HEK293 (cell line): ENCODE results near the gene KIAA0513.

Experiments
- CTCF ChIA-PET: fragments of 350-600 bp; formaldehyde crosslinking; extraction: SDS; loops from one replicate; lab custom pipeline; 2021; ENCODE audit warnings: antibody characterized with exemption; lab: Yijun Ruan, JAX
- POLR2A ChIA-PET: fragments of 300-600 bp; formaldehyde crosslinking; extraction: SDS; loops from one replicate; lab custom pipeline; 2020; ENCODE audit warnings: antibody characterized with exemption, inconsistent platforms; lab: Yijun Ruan, JAX
- H3K27ac ChIP-seq: fragments of 200-500 bp; sonication (Bioruptor generic); 2 replicates; pipeline ENCODE4 v1.5.1; 2014; ENCODE audit warnings: low read depth, low read length, control low read depth, inconsistent platforms; ENCODE audit errors: extremely low read depth
- H3K36me3 ChIP-seq, 2 experiments: fragments of 200-500 bp in 1 of 2; sonication (Bioruptor generic) in 1 of 2; 1 replicate in 1 of 2; 2 replicates in 1 of 2; pipeline ENCODE4 v1.5.1; 2014 to 2017; ENCODE audit warnings: inconsistent platforms in 2 of 2, low read length in 2 of 2; ENCODE audit not compliant: control insufficient read depth in 2 of 2, insufficient read depth in 1 of 2
- H3K4me1 ChIP-seq: fragments of 200-500 bp; sonication (Bioruptor generic); 2 replicates; pipeline ENCODE4 v1.5.1; 2014; ENCODE audit warnings: mild to moderate bottlenecking, low read length, inconsistent platforms; ENCODE audit not compliant: control insufficient read depth, insufficient read depth
- H3K4me3 ChIP-seq: 2 replicates; pipeline ENCODE4 v1.5.1; 2011; ENCODE audit warnings: low read depth, mild to moderate bottlenecking, control low read depth, low read length, moderate library complexity
- H3K9me3 ChIP-seq: fragments of 200-500 bp; sonication (Bioruptor generic); 2 replicates; pipeline ENCODE4 v1.5.1; 2014; ENCODE audit warnings: low read depth, low read length, inconsistent platforms; ENCODE audit not compliant: control insufficient read depth, insufficient read depth
- BCL11A ChIP-seq: fragments of 450-650 bp; formaldehyde crosslinking; IDR thresholded peaks from 2 replicates; pipeline ENCODE4 v1.5.1; 2016; ENCODE audit warnings: low read depth, missing biosample characterization, missing genetic modification characterization
- EGR2 ChIP-seq: fragments of 450-650 bp; formaldehyde crosslinking; IDR thresholded peaks from 2 replicates; pipeline ENCODE4 v1.5.1; 2016; ENCODE audit warnings: low read depth, missing biosample characterization, missing genetic modification characterization
- GLIS2 ChIP-seq: fragments of 450-650 bp; formaldehyde crosslinking; IDR thresholded peaks from 2 replicates; pipeline ENCODE4 v1.5.1; 2016; ENCODE audit warnings: missing biosample characterization, missing genetic modification characterization
- SP7 ChIP-seq: fragments of 450-650 bp; formaldehyde crosslinking; IDR thresholded peaks from 2 replicates; pipeline ENCODE4 v1.5.1; 2016; ENCODE audit warnings: missing biosample characterization, missing genetic modification characterization
- YY2 ChIP-seq: fragments of 450-650 bp; formaldehyde crosslinking; IDR thresholded peaks from 2 replicates; pipeline ENCODE4 v1.5.1; 2016; ENCODE audit warnings: missing biosample characterization, missing genetic modification characterization
- ZBTB21 ChIP-seq: fragments of 450-650 bp; formaldehyde crosslinking; IDR thresholded peaks from 2 replicates; pipeline ENCODE4 v1.5.1; 2017; ENCODE audit warnings: missing biosample characterization, missing genetic modification characterization
- ZBTB7A ChIP-seq: fragments of 450-650 bp; formaldehyde crosslinking; IDR thresholded peaks from 2 replicates; pipeline ENCODE4 v1.5.1; 2016; ENCODE audit warnings: low read depth, missing biosample characterization, missing genetic modification characterization
- ZFP37 ChIP-seq: fragments of 450-650 bp; formaldehyde crosslinking; IDR thresholded peaks from 2 replicates; pipeline ENCODE4 v1.5.1; 2016; ENCODE audit warnings: missing biosample characterization, missing genetic modification characterization
- ZNF174 ChIP-seq: fragments of 450-650 bp; formaldehyde crosslinking; IDR thresholded peaks from 2 replicates; pipeline ENCODE4 v1.5.0; 2017; ENCODE audit warnings: missing biosample characterization, mild to moderate bottlenecking, missing genetic modification characterization
- ZNF184 ChIP-seq: fragments of 450-650 bp; IDR thresholded peaks from 2 replicates; pipeline ENCODE4 v1.5.1; 2018; ENCODE audit warnings: missing biosample characterization, mild to moderate bottlenecking, missing genetic modification characterization
- ZNF19 ChIP-seq: fragments of 450-650 bp; formaldehyde crosslinking; IDR thresholded peaks from 2 replicates; pipeline ENCODE4; 2016; ENCODE audit warnings: missing biosample characterization, missing genetic modification characterization, low read depth
- ZNF2 ChIP-seq: fragments of 450-650 bp; formaldehyde crosslinking; IDR thresholded peaks from 2 replicates; pipeline ENCODE4 v1.5.1; 2016; ENCODE audit warnings: missing biosample characterization, missing genetic modification characterization
- ZNF426 ChIP-seq: fragments of 450-650 bp; formaldehyde crosslinking; IDR thresholded peaks from 2 replicates; pipeline ENCODE4 v1.5.1; 2017; ENCODE audit warnings: missing biosample characterization, missing genetic modification characterization, mild to moderate bottlenecking, inconsistent platforms, moderate library complexity
- ZNF473 ChIP-seq: fragments of 450-650 bp; formaldehyde crosslinking; IDR thresholded peaks from 2 replicates; pipeline ENCODE4 v1.5.1; 2017; ENCODE audit warnings: missing biosample characterization, missing genetic modification characterization
- ZNF530 ChIP-seq: fragments of 450-650 bp; formaldehyde crosslinking; IDR thresholded peaks from 2 replicates; pipeline ENCODE4 v1.5.1; 2016; ENCODE audit warnings: low read depth, missing biosample characterization, missing genetic modification characterization
- ZNF544 ChIP-seq: fragments of 450-650 bp; formaldehyde crosslinking; IDR thresholded peaks from 2 replicates; pipeline ENCODE4 v1.5.0; 2017; ENCODE audit warnings: missing biosample characterization, missing genetic modification characterization
- ZNF548 ChIP-seq: fragments of 450-650 bp; formaldehyde crosslinking; IDR thresholded peaks from 2 replicates; pipeline ENCODE4 v1.5.1; 2016; ENCODE audit warnings: missing biosample characterization, missing genetic modification characterization
- ZNF560 ChIP-seq: fragments of 450-650 bp; formaldehyde crosslinking; IDR thresholded peaks from 2 replicates; pipeline ENCODE4 v1.5.1; 2017; ENCODE audit warnings: missing biosample characterization, missing genetic modification characterization, borderline replicate concordance
- ZNF670 ChIP-seq: fragments of 450-650 bp; formaldehyde crosslinking; IDR thresholded peaks from 2 replicates; pipeline ENCODE4 v1.5.1; 2016; ENCODE audit warnings: missing biosample characterization, missing genetic modification characterization, low read depth
- ZNF776 ChIP-seq: fragments of 450-650 bp; formaldehyde crosslinking; IDR thresholded peaks from 2 replicates; pipeline ENCODE4 v1.5.0; 2017; ENCODE audit warnings: missing biosample characterization, missing genetic modification characterization, borderline replicate concordance
- ZSCAN23 ChIP-seq: fragments of 450-650 bp; formaldehyde crosslinking; IDR thresholded peaks from 2 replicates; pipeline ENCODE4 v1.5.1; 2016; ENCODE audit warnings: missing biosample characterization, missing genetic modification characterization
- TF ChIP-seq, protein P1 (sequence below): fragments of 450-650 bp; formaldehyde crosslinking; IDR thresholded peaks from 2 replicates; pipeline ENCODE4 v1.5.1; 2016; ENCODE audit warnings: missing biosample characterization, missing genetic modification characterization
- TF ChIP-seq, protein P2 (sequence below): fragments of 450-650 bp; formaldehyde crosslinking; IDR thresholded peaks from 2 replicates; pipeline ENCODE4 v1.5.1; 2017; ENCODE audit warnings: missing biosample characterization, missing genetic modification characterization
- TF ChIP-seq, protein P3 (sequence below): fragments of 450-650 bp; formaldehyde crosslinking; IDR thresholded peaks from 2 replicates; pipeline ENCODE4 v1.5.1; 2016; ENCODE audit warnings: missing biosample characterization, missing genetic modification characterization

KIAA0513 gene

DNA sequence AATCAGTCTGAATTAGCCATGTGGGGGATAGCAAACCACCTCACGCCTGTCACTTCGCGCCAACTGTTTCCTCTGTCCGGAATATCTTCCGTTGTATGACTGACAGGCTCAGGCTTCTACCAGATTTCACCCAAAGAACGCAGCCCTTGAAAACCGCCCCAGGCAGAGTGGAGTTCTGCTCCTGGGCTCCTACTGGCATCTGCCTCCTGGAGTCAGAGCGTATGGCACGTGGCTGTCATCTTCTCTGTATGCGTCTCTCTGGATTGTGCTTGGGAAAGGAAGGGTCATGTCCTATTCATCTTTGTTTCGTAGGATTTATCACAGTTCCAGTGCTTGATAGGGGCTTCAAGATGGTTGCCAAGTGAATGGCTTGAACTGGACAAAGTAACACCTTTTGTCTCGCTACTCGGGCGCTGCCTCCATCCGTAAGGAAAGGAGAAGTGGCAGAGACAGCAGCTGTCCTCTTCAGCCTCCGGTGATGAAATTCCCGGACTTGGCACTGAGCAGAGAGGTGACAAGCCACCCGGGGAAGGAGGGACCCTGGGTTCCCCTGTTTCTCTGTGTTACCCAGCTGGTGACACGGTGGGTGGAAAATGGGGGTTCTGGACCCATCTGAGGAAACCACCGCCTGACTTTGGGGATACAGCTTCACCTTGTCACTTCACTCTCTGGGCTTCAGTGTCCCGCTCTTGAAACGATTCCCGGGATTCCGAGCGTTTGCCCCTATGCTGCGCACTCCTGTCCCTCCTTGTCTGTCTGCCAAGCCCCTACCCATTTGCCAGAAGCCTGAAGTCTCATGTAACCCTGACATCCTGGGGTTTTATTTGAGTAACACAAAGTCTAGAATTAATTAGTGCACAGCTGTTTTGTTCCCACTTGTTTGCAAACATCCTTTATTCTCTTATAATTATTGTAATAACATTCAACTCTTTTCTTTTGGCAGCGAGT is 13.9 kb downstream of the KIAA0513 start:
- H3K27ac ChIP-seq, result no peak overlapping the region
- POLR2A ChIA-PET, result no interaction called here
- no peak for TF ChIP-seq ZNF560
- CTCF ChIA-PET, result interaction anchor here (1.1 kb wide), 1 partner anchor 16 kb away, joined by 4 read pairs; no protein-coding TSS in a partner anchor
- H3K4me3 ChIP-seq, result no peak overlapping the region
- H3K9me3 ChIP-seq, result no peaks in the 10 kb centered on the region
- H3K4me1 ChIP-seq, result peaks cover 3% of the 10 kb centered on the region; the same call in 1 of the 2 replicates
- H3K36me3 ChIP-seq, result no peaks in the 10 kb centered on the region

DNA sequence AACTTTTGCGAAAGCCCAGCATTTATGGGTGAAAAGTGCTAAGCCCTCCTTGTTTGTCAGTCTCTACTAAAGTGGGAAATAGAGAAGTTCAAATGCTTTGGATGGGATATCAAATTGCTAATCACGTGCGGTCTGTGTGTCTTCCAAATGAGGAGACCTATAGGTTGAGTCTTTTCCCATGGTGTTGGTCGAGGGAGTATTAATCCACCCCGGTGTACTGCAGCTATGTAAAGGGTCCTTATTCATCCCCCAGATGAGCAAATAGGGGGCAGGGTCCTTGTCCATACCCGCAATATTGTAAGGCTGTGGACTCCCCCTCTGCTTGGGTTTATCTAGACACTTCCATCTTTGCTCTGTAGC is 14.6 kb downstream of the KIAA0513 start:
- no peaks in the 10 kb centered on the region for H3K9me3 ChIP-seq
- ChIA-PET CTCF (interaction anchor here (1.1 kb wide), 1 partner anchor 15 kb away, joined by 4 read pairs; no protein-coding TSS in a partner anchor), POLR2A (no interaction called here)
- TF ChIP-seq, protein P1, sequence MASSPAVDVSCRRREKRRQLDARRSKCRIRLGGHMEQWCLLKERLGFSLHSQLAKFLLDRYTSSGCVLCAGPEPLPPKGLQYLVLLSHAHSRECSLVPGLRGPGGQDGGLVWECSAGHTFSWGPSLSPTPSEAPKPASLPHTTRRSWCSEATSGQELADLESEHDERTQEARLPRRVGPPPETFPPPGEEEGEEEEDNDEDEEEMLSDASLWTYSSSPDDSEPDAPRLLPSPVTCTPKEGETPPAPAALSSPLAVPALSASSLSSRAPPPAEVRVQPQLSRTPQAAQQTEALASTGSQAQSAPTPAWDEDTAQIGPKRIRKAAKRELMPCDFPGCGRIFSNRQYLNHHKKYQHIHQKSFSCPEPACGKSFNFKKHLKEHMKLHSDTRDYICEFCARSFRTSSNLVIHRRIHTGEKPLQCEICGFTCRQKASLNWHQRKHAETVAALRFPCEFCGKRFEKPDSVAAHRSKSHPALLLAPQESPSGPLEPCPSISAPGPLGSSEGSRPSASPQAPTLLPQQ (tag by site-specific recombination), result peak; percentile 44; the same call in 1 of the 2 replicates
- TF ChIP-seq ZNF670 (tag by site-specific recombination), result no peak
- H3K4me3 ChIP-seq, result no peak overlapping the region
- peaks cover 1% of the 10 kb centered on the region; the same call in 1 of the 2 replicates for H3K4me1 ChIP-seq
- H3K36me3 ChIP-seq, result no peaks in the 10 kb centered on the region
- H3K27ac ChIP-seq, result no peak overlapping the region

DNA sequence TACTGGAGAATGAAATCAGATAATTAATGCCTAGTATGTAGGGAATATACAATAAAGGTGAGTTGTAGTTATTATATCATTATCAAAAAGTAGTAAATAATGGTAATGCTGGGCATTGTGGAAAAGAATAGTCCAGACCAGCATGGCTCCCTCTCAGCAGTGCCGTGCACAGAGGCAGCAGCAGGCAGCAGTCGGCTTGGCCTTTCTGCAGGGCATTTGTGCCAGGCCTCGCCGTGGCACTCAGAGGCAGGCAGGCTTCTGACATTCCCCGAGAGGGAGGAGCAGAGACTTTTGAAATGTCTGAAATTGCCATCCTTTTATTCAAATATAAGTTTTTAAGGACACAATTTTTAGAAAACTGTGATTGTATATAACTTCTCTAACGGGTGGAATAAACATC is 15.0 kb downstream of the KIAA0513 start:
- TF ChIP-seq ZNF776 (tag by site-specific recombination), result no peak
- no peak for TF ChIP-seq ZBTB7A (tag by site-specific recombination)
- no peak for TF ChIP-seq ZNF473 (tag by site-specific recombination)
- ChIA-PET CTCF (interaction anchor here (0.6 to 1.1 kb wide), 3 partner anchors 13 to 58 kb away, joined by 3 to 4 read pairs (median 3); no protein-coding TSS in a partner anchor), POLR2A (no interaction called here)
- H3K9me3 ChIP-seq, result no peaks in the 10 kb centered on the region
- no peaks in the 10 kb centered on the region; the same call in 1 of the 2 replicates for H3K4me1 ChIP-seq
- H3K36me3 ChIP-seq, result no peaks in the 10 kb centered on the region
- H3K4me3 ChIP-seq, result no peak overlapping the region
- no peak overlapping the region for H3K27ac ChIP-seq

DNA sequence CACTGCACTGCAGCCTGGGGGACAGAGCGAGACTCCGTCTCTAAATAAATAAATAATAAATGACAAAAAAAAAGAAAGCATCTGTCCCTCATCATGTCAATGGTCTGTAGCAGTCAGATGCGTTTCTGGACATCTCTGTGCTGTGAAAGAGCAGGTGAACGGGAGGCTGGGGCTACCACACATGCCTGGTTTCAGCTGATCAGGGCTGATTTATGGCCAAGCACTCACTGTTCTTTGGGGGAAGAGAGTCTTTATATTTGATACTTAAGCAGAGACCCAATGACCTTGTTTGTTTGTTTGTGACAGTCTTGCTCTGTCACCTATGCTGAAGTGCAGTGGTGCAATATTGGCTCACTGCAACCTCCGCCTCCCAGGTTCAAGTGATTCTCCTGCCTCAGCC is 17.5 kb downstream of the KIAA0513 start:
- Histone ChIP-seq H3K4me3 (no peak overlapping the region), H3K27ac (no peak overlapping the region), H3K4me1 (no peaks in the 10 kb centered on the region; the same call in 1 of the 2 replicates), H3K36me3 (no peaks in the 10 kb centered on the region), H3K9me3 (no peaks in the 10 kb centered on the region)
- CTCF ChIA-PET, result no interaction called here
- TF ChIP-seq BCL11A (tag by site-specific recombination), result no peak
- TF ChIP-seq, protein P2, sequence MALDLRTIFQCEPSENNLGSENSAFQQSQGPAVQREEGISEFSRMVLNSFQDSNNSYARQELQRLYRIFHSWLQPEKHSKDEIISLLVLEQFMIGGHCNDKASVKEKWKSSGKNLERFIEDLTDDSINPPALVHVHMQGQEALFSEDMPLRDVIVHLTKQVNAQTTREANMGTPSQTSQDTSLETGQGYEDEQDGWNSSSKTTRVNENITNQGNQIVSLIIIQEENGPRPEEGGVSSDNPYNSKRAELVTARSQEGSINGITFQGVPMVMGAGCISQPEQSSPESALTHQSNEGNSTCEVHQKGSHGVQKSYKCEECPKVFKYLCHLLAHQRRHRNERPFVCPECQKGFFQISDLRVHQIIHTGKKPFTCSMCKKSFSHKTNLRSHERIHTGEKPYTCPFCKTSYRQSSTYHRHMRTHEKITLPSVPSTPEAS, result no peak
- TF ChIP-seq ZNF2 (tag by site-specific recombination), result no peak
- no peak for TF ChIP-seq ZBTB21 (tag by site-specific recombination)
- no peak for TF ChIP-seq ZSCAN23 (tag by site-specific recombination)
- TF ChIP-seq SP7 (tag by site-specific recombination), result no peak
- no peak for TF ChIP-seq EGR2 (tag by site-specific recombination)
- no peak for TF ChIP-seq ZNF544
- TF ChIP-seq GLIS2, result no peak
- TF ChIP-seq, protein P3, sequence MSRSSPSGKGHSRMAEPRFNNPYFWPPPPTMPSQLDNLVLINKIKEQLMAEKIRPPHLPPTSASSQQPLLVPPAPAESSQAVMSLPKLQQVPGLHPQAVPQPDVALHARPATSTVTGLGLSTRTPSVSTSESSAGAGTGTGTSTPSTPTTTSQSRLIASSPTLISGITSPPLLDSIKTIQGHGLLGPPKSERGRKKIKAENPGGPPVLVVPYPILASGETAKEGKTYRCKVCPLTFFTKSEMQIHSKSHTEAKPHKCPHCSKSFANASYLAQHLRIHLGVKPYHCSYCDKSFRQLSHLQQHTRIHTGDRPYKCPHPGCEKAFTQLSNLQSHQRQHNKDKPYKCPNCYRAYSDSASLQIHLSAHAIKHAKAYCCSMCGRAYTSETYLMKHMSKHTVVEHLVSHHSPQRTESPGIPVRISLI (tag by site-specific recombination), result no peak
- no peak for TF ChIP-seq ZNF548 (tag by site-specific recombination)
- TF ChIP-seq ZFP37, result no peak
- TF ChIP-seq ZNF174, result no peak
- no peak for TF ChIP-seq ZNF530
- no peak for TF ChIP-seq ZNF426 (tag by site-specific recombination)
- no peak for TF ChIP-seq ZNF184
- no peak for TF ChIP-seq YY2 (tag by site-specific recombination)
- TF ChIP-seq ZNF19 (tag by site-specific recombination), result no peak
- POLR2A ChIA-PET, result no interaction called here
